MM.1S (cell line): ENCODE data around the gene PTPDC1.

Source experiments
- DNase-seq: peaks from one replicate; pipeline ENCODE4 v3.0.0-alpha.2; 2015
- H2AFZ ChIP-seq: fragments of 300-600 bp; sonication (generic); 2 replicates; pipeline ENCODE4 v1.6.0; 2016; ENCODE audit warnings: antibody characterized with exemption, low read length
- H3F3A ChIP-seq: fragments of 300-600 bp; sonication (generic); 2 replicates; pipeline ENCODE4 v1.6.1; 2016; ENCODE audit warnings: mild to moderate bottlenecking, antibody characterized with exemption, low read length, moderate library complexity, mixed read lengths; ENCODE audit not compliant: insufficient read depth
- H3K27ac ChIP-seq: fragments of 300-600 bp; sonication (generic); 2 replicates; pipeline ENCODE4 v1.5.1; 2016; ENCODE audit warnings: mild to moderate bottlenecking, low read length
- H3K27me3 ChIP-seq: fragments of 300-600 bp; sonication (generic); replicated peaks from 2 replicates; pipeline ENCODE4 v1.6.0; 2016; ENCODE audit warnings: low read length; ENCODE audit not compliant: insufficient read depth
- H3K36me3 ChIP-seq: fragments of 300-600 bp; sonication (generic); replicated peaks from 2 replicates; pipeline ENCODE4 v1.6.1; 2016; ENCODE audit warnings: mild to moderate bottlenecking, low read length, mixed read lengths; ENCODE audit not compliant: insufficient read depth
- H3K4me1 ChIP-seq: fragments of 300-600 bp; sonication (generic); 2 replicates; pipeline ENCODE4 v1.6.1; 2016; ENCODE audit warnings: low read length, mixed read lengths
- H3K4me2 ChIP-seq: fragments of 300-600 bp; sonication (generic); 2 replicates; pipeline ENCODE4 v1.6.0; 2016; ENCODE audit warnings: low read depth, low read length
- H3K4me3 ChIP-seq: fragments of 300-600 bp; sonication (generic); 2 replicates; pipeline ENCODE4 v1.5.1; 2016; ENCODE audit warnings: low read length, mixed read lengths
- H3K79me2 ChIP-seq: fragments of 300-600 bp; sonication (generic); 2 replicates; pipeline ENCODE4 v1.6.1; 2016; ENCODE audit warnings: mixed run types, low read length, mixed read lengths
- H3K9ac ChIP-seq: fragments of 300-600 bp; sonication (generic); 2 replicates; pipeline ENCODE4 v1.6.1; 2016; ENCODE audit warnings: low read length, mixed read lengths
- H3K9me2 ChIP-seq: fragments of 300-600 bp; sonication (generic); replicated peaks from 2 replicates; pipeline ENCODE4 v1.6.1; 2016; ENCODE audit warnings: mild to moderate bottlenecking, low read length, mixed read lengths; ENCODE audit not compliant: insufficient read depth
- H3K9me3 ChIP-seq: fragments of 300-600 bp; sonication (generic); replicated peaks from 2 replicates; pipeline ENCODE4 v1.6.1; 2016; ENCODE audit warnings: mild to moderate bottlenecking, low read length, mixed read lengths; ENCODE audit not compliant: insufficient read depth
- H4K20me1 ChIP-seq: fragments of 300-600 bp; sonication (generic); 2 replicates; pipeline ENCODE4 v1.6.1; 2016; ENCODE audit warnings: mild to moderate bottlenecking, low read length, moderate library complexity, mixed read lengths; ENCODE audit not compliant: insufficient read depth
- EZH2 ChIP-seq: fragments of 300-600 bp; sonication (generic); optimal IDR thresholded peaks from 2 replicates; pipeline ENCODE3; 2017; ENCODE audit warnings: low read depth, mild to moderate bottlenecking, antibody characterized with exemption, low read length, mixed read lengths
- EZH2phosphoT487 ChIP-seq: fragments of 300-600 bp; sonication (generic); IDR thresholded peaks from 2 replicates; pipeline ENCODE4 v1.6.1; 2018; ENCODE audit warnings: antibody characterized with exemption, low read length
- TF ChIP-seq, protein P1 (sequence below): fragments of 300-600 bp; sonication (generic); IDR thresholded peaks from 2 replicates; pipeline ENCODE4 v1.5.1; 2016; ENCODE audit warnings: antibody characterized with exemption, low read length, mixed read lengths

Gene PTPDC1

DNA sequence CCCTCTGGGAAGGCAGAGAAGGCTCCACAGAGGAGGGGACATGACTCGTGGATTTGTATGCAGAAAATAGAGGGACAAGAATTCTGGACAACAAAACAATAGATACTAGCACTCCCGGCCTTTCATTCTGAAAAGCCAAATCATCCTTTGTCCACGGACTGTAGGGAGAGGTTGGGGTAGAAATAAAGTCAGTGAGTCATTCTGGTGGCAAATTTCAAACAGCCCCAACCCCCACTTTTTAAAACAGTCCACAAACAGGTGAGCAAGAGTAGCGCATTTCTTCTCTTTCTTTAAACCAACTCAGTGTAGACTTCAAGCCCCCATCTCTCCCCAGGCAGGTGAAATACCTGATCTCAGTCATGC lies 56.1 kb downstream of the PTPDC1 start:
- H2AFZ ChIP-seq: no peak overlapping the region
- H3K4me2 ChIP-seq: no peak overlapping the region
- no peaks in the 10 kb centered on the region for H3F3A ChIP-seq
- TF ChIP-seq EZH2phosphoT487 (no peak), EZH2 (no peak)
- TF ChIP-seq, protein P1, sequence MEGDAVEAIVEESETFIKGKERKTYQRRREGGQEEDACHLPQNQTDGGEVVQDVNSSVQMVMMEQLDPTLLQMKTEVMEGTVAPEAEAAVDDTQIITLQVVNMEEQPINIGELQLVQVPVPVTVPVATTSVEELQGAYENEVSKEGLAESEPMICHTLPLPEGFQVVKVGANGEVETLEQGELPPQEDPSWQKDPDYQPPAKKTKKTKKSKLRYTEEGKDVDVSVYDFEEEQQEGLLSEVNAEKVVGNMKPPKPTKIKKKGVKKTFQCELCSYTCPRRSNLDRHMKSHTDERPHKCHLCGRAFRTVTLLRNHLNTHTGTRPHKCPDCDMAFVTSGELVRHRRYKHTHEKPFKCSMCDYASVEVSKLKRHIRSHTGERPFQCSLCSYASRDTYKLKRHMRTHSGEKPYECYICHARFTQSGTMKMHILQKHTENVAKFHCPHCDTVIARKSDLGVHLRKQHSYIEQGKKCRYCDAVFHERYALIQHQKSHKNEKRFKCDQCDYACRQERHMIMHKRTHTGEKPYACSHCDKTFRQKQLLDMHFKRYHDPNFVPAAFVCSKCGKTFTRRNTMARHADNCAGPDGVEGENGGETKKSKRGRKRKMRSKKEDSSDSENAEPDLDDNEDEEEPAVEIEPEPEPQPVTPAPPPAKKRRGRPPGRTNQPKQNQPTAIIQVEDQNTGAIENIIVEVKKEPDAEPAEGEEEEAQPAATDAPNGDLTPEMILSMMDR: no peak
- no peaks in the 10 kb centered on the region for H3K4me1 ChIP-seq
- H3K36me3 ChIP-seq: no peaks in the 10 kb centered on the region
- H3K9me3 ChIP-seq: no peaks in the 10 kb centered on the region
- H3K79me2 ChIP-seq: no peaks in the 10 kb centered on the region
- no peaks in the 10 kb centered on the region for H3K9me2 ChIP-seq
- H3K9ac ChIP-seq: no peak overlapping the region
- no peak overlapping the region for H3K27ac ChIP-seq
- DNase-seq: no peak
- no peak overlapping the region for H3K4me3 ChIP-seq
- no peaks in the 10 kb centered on the region for H4K20me1 ChIP-seq
- no peaks in the 10 kb centered on the region for H3K27me3 ChIP-seq

DNA sequence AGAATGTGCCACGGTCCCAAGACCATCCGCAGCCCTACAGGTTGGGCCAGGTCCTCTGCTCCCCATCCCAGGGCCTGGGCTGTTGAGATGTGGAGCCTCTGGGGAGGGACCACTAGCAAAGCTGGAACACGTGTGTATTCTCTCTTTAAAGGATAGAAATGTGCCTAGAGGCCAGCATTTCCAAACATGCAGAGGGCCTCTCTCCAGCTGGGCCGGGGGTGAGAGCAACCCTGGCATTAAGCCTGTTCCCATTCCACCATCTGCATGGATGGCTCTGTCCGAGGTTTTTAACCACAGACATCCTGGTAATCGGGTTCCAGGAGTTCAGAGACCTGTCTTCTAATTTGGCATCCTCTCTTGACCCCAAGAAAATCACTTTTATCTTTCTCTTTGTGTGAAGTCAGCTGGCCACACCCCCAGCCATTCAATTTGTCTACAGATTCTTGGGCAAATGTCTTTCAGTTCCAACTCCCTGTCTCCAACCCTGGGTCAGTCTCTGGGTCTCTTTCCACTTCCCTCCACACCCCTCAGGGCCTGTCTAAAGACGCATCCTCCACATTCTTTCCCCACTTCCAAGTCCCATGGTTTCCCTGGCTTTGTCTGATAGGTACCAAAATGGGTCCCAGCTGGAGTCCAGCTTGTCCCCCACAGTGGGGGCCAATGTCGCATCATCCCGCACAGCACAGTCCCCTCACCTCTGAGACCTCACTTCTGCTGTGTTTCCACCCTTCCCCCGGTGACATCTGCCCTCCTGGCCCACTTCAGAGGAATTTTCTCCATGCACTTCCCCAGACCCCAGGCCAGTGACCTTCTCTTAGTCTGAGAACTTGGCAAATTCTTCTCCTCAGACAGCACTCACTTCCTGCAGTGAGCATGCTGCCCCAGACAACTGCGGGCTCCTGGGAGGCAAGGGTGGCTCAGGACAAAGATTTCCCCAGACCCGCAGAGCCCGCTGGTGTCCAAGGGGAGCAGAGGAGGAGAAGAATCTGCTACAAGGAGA lies 56.8 kb downstream of the PTPDC1 start:
- Histone ChIP-seq H4K20me1 (no peaks in the 10 kb centered on the region), H3K4me2 (no peak overlapping the region), H3K9ac (no peak overlapping the region), H3K27ac (no peak overlapping the region), H3K79me2 (no peaks in the 10 kb centered on the region), H3K9me3 (no peaks in the 10 kb centered on the region), H3K36me3 (no peaks in the 10 kb centered on the region), H3K4me3 (no peak overlapping the region), H2AFZ (no peak overlapping the region), H3F3A (no peaks in the 10 kb centered on the region), H3K27me3 (no peaks in the 10 kb centered on the region), H3K9me2 (no peaks in the 10 kb centered on the region), H3K4me1 (no peaks in the 10 kb centered on the region)
- no peak for DNase-seq
- no peak for TF ChIP-seq EZH2

DNA sequence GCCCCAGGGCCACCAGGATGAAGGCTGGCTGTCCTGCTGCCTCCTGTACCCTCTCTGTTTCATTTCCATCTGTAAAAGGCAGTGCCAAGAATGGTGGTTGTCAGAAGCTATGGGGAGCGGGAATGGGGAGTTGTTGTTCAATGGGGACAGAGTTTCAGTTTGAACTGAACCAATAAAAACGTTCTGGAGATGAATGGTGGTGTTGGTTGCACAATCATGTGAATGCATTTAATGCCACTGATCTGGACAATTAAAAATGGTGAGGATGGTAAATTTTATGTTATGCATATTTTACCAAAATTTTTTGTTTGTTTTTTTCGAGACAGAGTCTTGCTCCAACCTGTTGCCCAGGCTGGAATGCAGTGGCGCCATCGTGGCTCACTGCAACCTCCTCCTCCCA lies 58.1 kb downstream of the PTPDC1 start:
- no peaks in the 10 kb centered on the region for H3K4me1 ChIP-seq
- DNase-seq: no peak
- H3K4me2 ChIP-seq: no peak overlapping the region
- H4K20me1 ChIP-seq: no peaks in the 10 kb centered on the region
- no peak overlapping the region for H3K27ac ChIP-seq
- H3K4me3 ChIP-seq: no peak overlapping the region
- no peaks in the 10 kb centered on the region for H3K9me3 ChIP-seq
- H3K36me3 ChIP-seq: no peaks in the 10 kb centered on the region
- no peaks in the 10 kb centered on the region for H3K9me2 ChIP-seq
- no peaks in the 10 kb centered on the region for H3K27me3 ChIP-seq
- no peak overlapping the region for H2AFZ ChIP-seq
- H3K79me2 ChIP-seq: no peaks in the 10 kb centered on the region
- TF ChIP-seq EZH2phosphoT487 (no peak), EZH2 (no peak)
- TF ChIP-seq, protein P1: no peak
- no peak overlapping the region for H3K9ac ChIP-seq
- H3F3A ChIP-seq: no peaks in the 10 kb centered on the region

DNA sequence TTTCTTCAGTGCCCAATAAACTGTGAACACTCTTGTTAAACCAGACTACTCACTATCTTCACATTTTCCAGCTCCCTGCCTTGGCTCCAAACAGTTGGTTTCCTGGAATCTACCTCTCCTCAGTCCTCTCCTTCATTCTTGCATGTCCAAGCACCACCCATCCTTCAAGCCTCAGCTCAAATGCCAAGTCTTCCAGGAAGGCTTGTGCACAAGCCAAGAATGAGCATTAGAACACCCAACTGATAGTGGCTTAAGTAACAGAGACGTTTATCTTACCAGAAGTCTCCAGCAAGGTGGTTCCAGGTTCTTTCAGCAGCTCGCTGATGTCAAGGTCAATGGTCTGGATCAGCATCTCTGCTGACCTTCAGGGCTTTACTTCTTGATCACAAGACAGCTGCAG lies 60.1 kb downstream of the PTPDC1 start:
- Histone ChIP-seq H4K20me1 (no peaks in the 10 kb centered on the region), H3K4me2 (no peak overlapping the region), H3K9ac (no peak overlapping the region), H3K27ac (no peak overlapping the region), H3K9me3 (no peaks in the 10 kb centered on the region), H2AFZ (no peak overlapping the region), H3K9me2 (no peaks in the 10 kb centered on the region), H3K4me1 (no peaks in the 10 kb centered on the region), H3F3A (no peaks in the 10 kb centered on the region), H3K4me3 (no peak overlapping the region), H3K27me3 (no peaks in the 10 kb centered on the region), H3K79me2 (no peaks in the 10 kb centered on the region), H3K36me3 (no peaks in the 10 kb centered on the region)
- TF ChIP-seq, protein P1: no peak
- no peak for TF ChIP-seq EZH2
- no peak for DNase-seq
